ENCODE results near the gene MPP3. TPM values are rescaled to one million over a fixed set of nuclear protein-coding genes. Genes with fewer than 3 reads are reported as not detected.

MPP3 gene
- total RNA-seq, 1 experiment from 2014 or later, result 6.9 TPM

GRCh38 chr17:43875476-43876147, 42.7 kb upstream of the MPP3 start:
- no peaks in the 10 kb centered on the region for H3K27me3 ChIP-seq (ENCODE audit: insufficient read depth, low read length)
- no peak overlapping the region for H3K23ac ChIP-seq (ENCODE audit: insufficient read length, low read depth, low read length)
- no peak overlapping the region for H4K8ac ChIP-seq (replicated peaks; ENCODE audit: insufficient read length, low read depth, low read length)
- no CpG with 5 or more reads among the region's 3 CpGs for WGBS (ENCODE audit: extremely low coverage, insufficient read length, low lambda C conversion rate)
- H3K9me3 ChIP-seq (ENCODE audit: control insufficient read depth, low read depth, low read length), result no peaks in the 10 kb centered on the region
- TF ChIP-seq CTCF (conservative IDR thresholded peaks at IDR 0.05), result no peak
- H2BK120ac ChIP-seq (ENCODE audit: low read depth, low read length, poor library complexity, severe bottlenecking), result no peak overlapping the region
- no peak overlapping the region for H3T11ph ChIP-seq (ENCODE audit: low read length)
- H2AK5ac ChIP-seq (ENCODE audit: insufficient read length, low read length), result no peak overlapping the region
- H3K4me2 ChIP-seq (ENCODE audit: insufficient read depth, insufficient read length, low read length), result no peak overlapping the region
- H3K79me2 ChIP-seq (ENCODE audit: insufficient read depth, low read length), result no peaks in the 10 kb centered on the region
- H3K79me1 ChIP-seq (ENCODE audit: insufficient read depth, low read depth, low read length, poor library complexity, severe bottlenecking), result no peaks in the 10 kb centered on the region
- Mint-ChIP-seq H3K9me3 (no peaks in the 10 kb centered on the region), H3K36me3 (ENCODE audit: insufficient read depth in 1 of 3, low read depth in 3 of 3) (peaks cover 0 to 7% (median 5%) of the 10 kb centered on the region in 3 experiments; a peak in 5 of 7 replicates), H3K4me3 (no peak overlapping the region; a peak in 1 of 5 replicates), H3K4me1 (peaks cover 14 to 18% of the 10 kb centered on the region in 2 experiments), H3K27me3 (ENCODE audit: low read depth) (peaks cover 3% of the 10 kb centered on the region), H3K27ac (no peak overlapping the region)
- peaks cover 4% of the 10 kb centered on the region for H4K20me1 ChIP-seq (ENCODE audit: control insufficient read depth, insufficient read depth, insufficient read length)
- no peak overlapping the region for H4K91ac ChIP-seq (ENCODE audit: insufficient read length, low read depth, low read length)
- H3K56ac ChIP-seq (ENCODE audit: insufficient read length, low read depth, low read length), result no peak overlapping the region
- no peak overlapping the region for H3K4ac ChIP-seq (ENCODE audit: low read depth, low read length)
- DNase-seq, result no peak
- H3K23me2 ChIP-seq (ENCODE audit: insufficient read length, low read depth, low read length, poor library complexity, severe bottlenecking), result no peaks in the 10 kb centered on the region
- H4K5ac ChIP-seq (ENCODE audit: insufficient read length, low read depth, low read length), result no peak overlapping the region
- no peak overlapping the region for H3K27ac ChIP-seq (ENCODE audit: insufficient read length, low read depth, low read length)
- H3K14ac ChIP-seq (ENCODE audit: insufficient read depth, low read length), result no peak overlapping the region
- no peak overlapping the region for H3K18ac ChIP-seq (ENCODE audit: insufficient read length, low read depth, low read length)
- no peak overlapping the region for H2AFZ ChIP-seq (ENCODE audit: low read length)
- H2BK5ac ChIP-seq (ENCODE audit: insufficient read length, low read length), result no peak overlapping the region
- H2BK12ac ChIP-seq (ENCODE audit: insufficient read length, low read depth, low read length), result no peak overlapping the region
- no peak overlapping the region for H2BK15ac ChIP-seq (ENCODE audit: low read depth, low read length)
- H3K4me1 ChIP-seq (ENCODE audit: insufficient read depth, low read length), result peaks cover 3% of the 10 kb centered on the region; the same call in 1 of the 2 replicates
- no peak overlapping the region for H2BK20ac ChIP-seq (ENCODE audit: low read depth, low read length, poor library complexity, severe bottlenecking)
- H3K9ac ChIP-seq (ENCODE audit: extremely low read depth, insufficient read length, low read length), result no peak overlapping the region

Data from H9 (cell line).